ENCODE measurements around the gene SMIM7. TPM values are rescaled to one million over a fixed set of nuclear protein-coding genes. Genes with fewer than 3 reads are reported as not detected.
A peak's percentile ranks its signal among the peaks of the same experiment; 100 is the strongest.

SMIM7 gene
- total RNA-seq, 6 donors from 2014 or later, result 71.8 to 129 (median 80.4) TPM

DNA sequence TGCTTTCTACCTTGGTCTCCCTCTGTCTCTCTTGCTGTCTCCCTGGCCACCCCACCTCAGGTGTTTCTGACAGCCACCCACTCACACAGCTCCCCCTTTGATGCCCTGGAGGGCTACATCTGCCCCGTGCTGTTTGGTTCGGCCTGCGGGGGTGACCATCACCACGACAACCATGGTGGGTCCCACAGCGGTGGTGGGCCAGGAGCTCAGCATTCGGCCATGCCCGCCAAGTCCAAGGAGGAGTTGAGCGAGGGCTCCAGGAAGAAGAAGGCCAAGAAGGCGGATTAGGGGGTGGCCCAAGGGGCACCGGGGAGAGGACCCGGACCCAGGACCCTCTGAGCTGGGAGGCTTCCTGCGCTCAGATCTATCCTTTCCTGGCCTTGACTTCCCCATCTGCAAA lies 28.1 kb upstream of the SMIM7 start:
- no peaks in the 10 kb centered on the region for H3K4me1 ChIP-seq
- DNase-seq (peak in 1 of 2 donors; percentile 51), ATAC-seq (ENCODE audit: low FRiP score in 2 of 2) (no peak)
- no peaks in the 10 kb centered on the region for H3K9me3 ChIP-seq
- H3K27me3 ChIP-seq, result no peaks in the 10 kb centered on the region
- H3K4me3 ChIP-seq, result no peak overlapping the region
- no peak for TF ChIP-seq POLR2A (IDR thresholded peaks at IDR 0.05)
- no peak for TF ChIP-seq EP300 (IDR thresholded peaks at IDR 0.05)
- TF ChIP-seq CTCF (IDR thresholded peaks at IDR 0.05), result no peak
- no peak for TF ChIP-seq POLR2AphosphoS5 (IDR thresholded peaks at IDR 0.05)
- no peaks in the 10 kb centered on the region for H3K36me3 ChIP-seq
- H3K27ac ChIP-seq, result no peak overlapping the region
- WGBS, 2 donors, result 98% methylated on average over 12 of the region's 12 CpGs

- peaks cover 0 to 22% (median 16%) of the 10 kb centered on the region in 4 donors for H3K36me3 ChIP-seq
- H3K4me1 ChIP-seq, result no peaks in the 10 kb centered on the region
- H3K9me3 ChIP-seq, result peaks cover 0 to 12% (median 0%) of the 10 kb centered on the region in 4 donors
- H3K4me3 ChIP-seq, result no peak overlapping the region
- H3K27ac ChIP-seq, result no peak overlapping the region
- ATAC-seq (ENCODE audit: low FRiP score in 2 of 2) (no peak), DNase-seq (no peak)
- TF ChIP-seq POLR2AphosphoS5 (IDR thresholded peaks at IDR 0.05) (no peak), CTCF (IDR thresholded peaks at IDR 0.05) (no peak), POLR2A (IDR thresholded peaks at IDR 0.05) (no peak), EP300 (IDR thresholded peaks at IDR 0.05) (no peak)
- 86% methylated on average over 3 of the region's 3 CpGs for WGBS, 2 donors
- H3K27me3 ChIP-seq, result no peaks in the 10 kb centered on the region
Observed at GRCh38 chr19:16684216-16684615, 24.3 kb upstream of the SMIM7 start.

DNA sequence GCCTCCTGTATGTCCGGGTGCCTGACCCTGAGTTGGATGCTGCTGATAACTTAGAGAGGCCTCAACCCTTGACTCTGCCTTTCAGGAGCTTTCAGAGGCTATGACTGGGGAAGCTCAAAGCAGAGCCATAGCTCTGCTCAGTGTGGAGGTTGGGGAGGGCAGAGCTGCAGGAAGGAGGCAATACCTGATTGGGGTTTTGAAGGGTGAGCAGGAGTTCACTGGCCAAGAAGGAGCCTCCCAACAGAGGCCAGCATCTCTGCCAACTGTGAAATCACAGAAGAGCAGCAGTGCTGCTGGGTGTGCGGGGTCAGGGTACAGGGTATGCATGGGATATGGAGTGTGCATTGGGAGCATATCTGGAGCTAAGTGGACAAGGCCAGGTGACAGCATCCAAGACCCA lies 22.6 kb upstream of the SMIM7 start:
- no peak overlapping the region for H3K27ac ChIP-seq
- no peaks in the 10 kb centered on the region for H3K27me3 ChIP-seq
- ATAC-seq (ENCODE audit: low FRiP score in 2 of 2) (no peak), DNase-seq (no peak)
- 88 to 91% methylated on average over 2 of the region's 2 CpGs for WGBS, 2 donors
- no peak overlapping the region for H3K4me3 ChIP-seq
- TF ChIP-seq CTCF (IDR thresholded peaks at IDR 0.05), result no peak
- no peak for TF ChIP-seq POLR2AphosphoS5 (IDR thresholded peaks at IDR 0.05)
- no peak for TF ChIP-seq POLR2A (IDR thresholded peaks at IDR 0.05)
- no peak for TF ChIP-seq EP300 (IDR thresholded peaks at IDR 0.05)
- H3K36me3 ChIP-seq, result peaks cover 0 to 22% (median 16%) of the 10 kb centered on the region in 4 donors
- peaks cover 0 to 12% (median 0%) of the 10 kb centered on the region in 4 donors for H3K9me3 ChIP-seq
- no peaks in the 10 kb centered on the region for H3K4me1 ChIP-seq

DNA sequence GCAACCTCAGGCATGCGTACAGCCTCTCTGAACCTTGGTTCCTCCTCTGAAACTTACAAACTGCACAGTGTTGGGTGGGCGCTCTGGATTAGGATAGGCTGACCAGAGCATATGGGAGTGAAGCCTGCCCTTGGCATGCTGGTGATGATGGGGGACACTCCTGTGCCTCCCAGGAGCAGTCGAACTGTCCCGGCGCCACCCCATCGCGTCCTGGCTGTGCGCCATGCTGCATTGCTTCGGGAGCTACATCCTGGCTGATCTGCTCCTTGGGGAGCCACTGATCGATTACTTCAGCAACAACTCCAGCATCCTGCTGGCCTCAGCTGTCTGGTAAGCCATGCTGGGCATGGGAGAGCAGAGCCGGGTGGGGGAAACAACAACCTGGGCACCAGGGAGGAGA lies 19.9 kb upstream of the SMIM7 start:
- no peak for TF ChIP-seq POLR2A (IDR thresholded peaks at IDR 0.05)
- no peak for TF ChIP-seq CTCF (IDR thresholded peaks at IDR 0.05)
- no peak for TF ChIP-seq EP300 (IDR thresholded peaks at IDR 0.05)
- TF ChIP-seq POLR2AphosphoS5 (IDR thresholded peaks at IDR 0.05), result no peak
- peaks cover 0 to 22% (median 16%) of the 10 kb centered on the region in 4 donors for H3K36me3 ChIP-seq
- peak in 1 of 2 donors; percentile 63 for DNase-seq
- 94 to 100% methylated on average over 3 to 11 of the region's 11 CpGs for WGBS, 2 donors
- no peak overlapping the region for H3K4me3 ChIP-seq
- ATAC-seq (ENCODE audit: low FRiP score in 2 of 2), result peak in 1 of 2 donors; percentile 34
- H3K4me1 ChIP-seq, result no peaks in the 10 kb centered on the region
- H3K27ac ChIP-seq, result no peak overlapping the region
- H3K9me3 ChIP-seq, result peaks cover 0 to 12% (median 0%) of the 10 kb centered on the region in 4 donors
- H3K27me3 ChIP-seq, result no peaks in the 10 kb centered on the region

DNA sequence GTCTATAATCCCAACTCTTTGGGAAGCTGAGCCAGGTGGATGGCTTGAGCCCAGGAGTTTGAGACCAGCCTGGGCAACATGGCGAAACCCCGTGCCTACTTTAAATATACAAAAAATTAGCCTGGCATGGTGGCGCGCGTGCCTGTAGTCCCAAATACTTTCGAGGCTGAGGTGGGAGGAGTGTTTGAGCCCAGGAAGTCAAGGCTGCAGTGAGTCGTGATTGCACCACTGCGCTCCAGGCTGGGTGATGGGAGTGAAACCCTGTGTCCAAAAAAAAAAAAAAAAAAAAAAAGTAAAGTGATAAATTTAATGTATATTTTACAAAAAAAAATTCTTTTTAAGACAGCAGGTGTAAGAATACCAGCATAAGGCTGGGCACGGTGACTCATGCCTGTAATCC lies 18.6 kb upstream of the SMIM7 start:
- no peak for ATAC-seq (ENCODE audit: low FRiP score in 2 of 2)

More for the DNA sequence above, 18.6 kb upstream of the SMIM7 start:
- DNase-seq, result no peak
- Histone ChIP-seq H3K9me3 (peaks cover 0 to 12% (median 0%) of the 10 kb centered on the region in 4 donors), H3K4me1 (no peaks in the 10 kb centered on the region), H3K27me3 (no peaks in the 10 kb centered on the region), H3K36me3 (peaks cover 0 to 22% (median 16%) of the 10 kb centered on the region in 4 donors), H3K27ac (no peak overlapping the region), H3K4me3 (no peak overlapping the region)
- 81 to 87% methylated on average over 9 of the region's 9 CpGs for WGBS, 2 donors
- TF ChIP-seq EP300 (IDR thresholded peaks at IDR 0.05) (no peak), POLR2AphosphoS5 (IDR thresholded peaks at IDR 0.05) (no peak), POLR2A (IDR thresholded peaks at IDR 0.05) (no peak), CTCF (IDR thresholded peaks at IDR 0.05) (no peak)
